K562 (cell line): ENCODE data around the gene MYO1D. TPM values are rescaled to one million over a fixed set of nuclear protein-coding genes. Genes with fewer than 3 reads are reported as not detected.

ENCODE experiments used
- ATF1 ChIP-seq, 2 experiments: fragments of 450-650 bp in 1 of 2; IDR thresholded peaks; 2 replicates each; pipeline ENCODE4 v1.6.1; 2016; ENCODE audit warnings: missing compliant biosample characterization in 1 of 2, missing genetic modification characterization in 1 of 2
- CREM ChIP-seq: IDR thresholded peaks from 2 replicates; pipeline ENCODE4 v1.6.1; 2014; ENCODE audit warnings: antibody characterized with exemption, low read depth
- CTBP1 ChIP-seq: fragments of 450-650 bp; IDR thresholded peaks from 2 replicates; pipeline ENCODE4 v1.6.1; 2016; ENCODE audit warnings: borderline replicate concordance
- EGR1 ChIP-seq: fragments of 450-650 bp; conservative IDR thresholded peaks from 2 replicates; pipeline ENCODE4 v1.6.1; 2017; ENCODE audit warnings: mild to moderate bottlenecking
- EP400 ChIP-seq: fragments of 450-650 bp; IDR thresholded peaks from 2 replicates; pipeline ENCODE4 v1.6.1; 2017; ENCODE audit warnings: antibody characterized with exemption, mild to moderate bottlenecking, moderate library complexity
- FOS ChIP-seq: IDR thresholded peaks from 3 replicates; pipeline ENCODE4 v1.6.1; 2011; ENCODE audit not compliant: insufficient read length; ENCODE audit errors: extremely low read depth
- FOXJ2 ChIP-seq: fragments of 200-800 bp; sonication (Bioruptor generic); IDR thresholded peaks from 2 replicates; pipeline ENCODE4 v1.6.1; 2016; ENCODE audit warnings: missing genetic modification characterization, missing compliant biosample characterization
- HDAC1 ChIP-seq, 2 experiments: fragments of 450-650 bp; IDR thresholded peaks; 2 replicates each; pipeline ENCODE4 v1.6.1; 2016 to 2017; ENCODE audit warnings: inconsistent platforms in 1 of 2, mild to moderate bottlenecking in 1 of 2, moderate library complexity in 1 of 2
- HDGF ChIP-seq: fragments of 450-650 bp; IDR thresholded peaks from 2 replicates; pipeline ENCODE4 v1.6.1; 2016
- JUNB ChIP-seq: fragments of 450-650 bp; formaldehyde crosslinking; conservative IDR thresholded peaks from 2 replicates; pipeline ENCODE4 v1.4.0; 2020; ENCODE audit warnings: mild to moderate bottlenecking
- JUND ChIP-seq, 2 experiments: IDR thresholded peaks; 2 replicates in 1 of 2; 3 replicates in 1 of 2; pipeline ENCODE4 v1.6.1; 2011; ENCODE audit warnings: borderline replicate concordance in 2 of 2, low read depth in 2 of 2, low read length in 2 of 2, improper control_type of control experiment in 1 of 2, missing biosample characterization in 1 of 2, missing genetic modification characterization in 1 of 2, missing genetic modification reagents in 1 of 2
- MEIS2 ChIP-seq: fragments of 450-650 bp; IDR thresholded peaks from 2 replicates; pipeline ENCODE4 v1.6.1; 2014; ENCODE audit warnings: mild to moderate bottlenecking; ENCODE audit not compliant: partially characterized antibody
- MYNN ChIP-seq, 2 experiments: sonication (generic); formaldehyde crosslinking in 1 of 2; IDR thresholded peaks; 2 replicates each; pipeline versions ENCODE4 v1.5.0 to v1.6.1; 2016 to 2020; ENCODE audit warnings: antibody characterized with exemption in 1 of 2, missing genetic modification reagents in 1 of 2
- SAP30 ChIP-seq: fragments of 200-600 bp; sonication (generic); IDR thresholded peaks from 2 replicates; pipeline ENCODE4 v1.6.1; 2012; ENCODE audit warnings: borderline replicate concordance, low read depth, mild to moderate bottlenecking, moderate library complexity, low read length, control low read depth, inconsistent platforms; ENCODE audit not compliant: insufficient read depth, poor library complexity, severe bottlenecking
- SMAD4 ChIP-seq: fragments of 250-450 bp; sonication (Bioruptor Pico); conservative IDR thresholded peaks from 2 replicates; pipeline ENCODE4 v1.8.0; 2021; ENCODE audit warnings: inconsistent platforms, mild to moderate bottlenecking, moderate library complexity
- SMARCA4 ChIP-seq: fragments of 450-650 bp; IDR thresholded peaks from 2 replicates; pipeline ENCODE4 v1.6.1; 2016
- SOX6 ChIP-seq: fragments of 450-650 bp; IDR thresholded peaks from 2 replicates; pipeline ENCODE4 v1.6.1; 2014; ENCODE audit warnings: mild to moderate bottlenecking
- SPI1 ChIP-seq: IDR thresholded peaks from 2 replicates; pipeline ENCODE4 v1.6.1; 2011; ENCODE audit warnings: low read depth, low read length, control low read depth, borderline replicate concordance
- TCF3 ChIP-seq: sonication (generic); formaldehyde crosslinking; IDR thresholded peaks from 2 replicates; pipeline ENCODE4 v1.4.0; 2020; ENCODE audit warnings: mild to moderate bottlenecking, missing genetic modification reagents
- TEAD1 ChIP-seq, 2 experiments: fragments of 450-650 bp in 1 of 2; sonication (generic) in 1 of 2; formaldehyde crosslinking; IDR thresholded peaks; 2 replicates each; pipeline versions ENCODE4 v1.4.0 to v1.8.0; 2020 to 2022; ENCODE audit warnings: mild to moderate bottlenecking in 2 of 2, missing genetic modification reagents in 1 of 2
- TEAD4 ChIP-seq, 2 experiments: sonication (generic) in 1 of 2; formaldehyde crosslinking in 1 of 2; IDR thresholded peaks; 2 replicates each; pipeline versions ENCODE4 v1.6.1 to v1.8.0; 2012 to 2022; ENCODE audit warnings: borderline replicate concordance in 1 of 2, inconsistent platforms in 1 of 2, low read length in 1 of 2, mild to moderate bottlenecking in 1 of 2, missing genetic modification reagents in 1 of 2
- ZNF282 ChIP-seq: sonication (generic); formaldehyde crosslinking; IDR thresholded peaks from 2 replicates; pipeline ENCODE4 v1.8.1; 2023; ENCODE audit warnings: missing genetic modification reagents
- polyA plus RNA-seq, 8 experiments: library from polyadenylated mRNA; depleted of rRNA in 4 of 8; stranded (reverse) in 5 of 8; unstranded in 3 of 8; fragments of >200 nt; fragmentation: Nextera tagmentation in 2 of 8; fragmentation: Illumina TruSeq in 1 of 8; extraction: Ambion mirVana in 2 of 8; extraction: Trizol in 1 of 8; gene quantifications; 2 replicates each; pipeline versions ENCODE4 v1.2.1 to v1.2.3, GENCODE V29; 2011 to 2014; ENCODE audit warnings: inconsistent platforms in 1 of 8, missing spikeins in 1 of 8
- total RNA-seq, 7 experiments: library from RNA; depleted of rRNA in 6 of 7; stranded (reverse); fragments of >200 nt in 6 of 7; fragmentation: Illumina TruSeq in 2 of 7; extraction: Trizol in 2 of 7; gene quantifications; 2 replicates each; pipeline versions ENCODE4 v1.2.1 to v1.2.3, GENCODE V29; 2011 to 2021; ENCODE audit warnings: low replicate concordance in 1 of 7
- TF ChIP-seq, protein P1 (sequence below): fragments of 450-650 bp; IDR thresholded peaks from 2 replicates; pipeline ENCODE4 v1.6.1; 2016
- TF ChIP-seq, protein P2 (sequence below): sonication (generic); formaldehyde crosslinking; IDR thresholded peaks from 2 replicates; pipeline ENCODE4 v1.8.0; 2022; ENCODE audit warnings: mild to moderate bottlenecking, missing genetic modification reagents
- TF ChIP-seq, protein P3 (sequence below): fragments of 250-450 bp; sonication (Bioruptor Pico); IDR thresholded peaks from 2 replicates; pipeline ENCODE4 v1.5.0; 2021

MYO1D gene
- total and polyA plus RNA-seq, 9 of the 15 experiments (the other 6 are each of a cell fraction or from before 2014, with no cell fraction given) = 2.1 to 71.2 (median 45.4) TPM

DNA sequence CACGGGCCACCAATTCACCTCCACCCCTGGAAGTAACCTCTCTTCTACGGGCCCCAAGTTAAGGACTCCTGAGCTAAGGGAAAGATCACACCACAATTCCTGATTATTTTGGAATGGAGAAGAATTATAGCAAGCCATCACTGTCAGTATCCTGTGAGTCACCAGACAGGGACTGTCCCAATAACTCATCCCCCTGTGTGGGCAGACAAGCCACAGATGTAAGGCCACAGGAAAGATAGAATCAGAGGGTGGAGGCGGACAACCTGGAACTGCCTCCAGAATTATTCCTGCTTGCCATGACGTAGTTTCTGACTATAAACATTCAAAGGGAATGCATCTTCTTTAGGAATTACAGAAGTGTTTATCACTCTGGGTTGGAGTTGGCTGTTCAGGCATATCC lies 5.8 kb upstream of the MYO1D start (continued):
- TF ChIP-seq MEIS2 (peak; percentile 98), HDGF (no peak), MYNN (IDR thresholded peaks at IDR 0.05) (peak; percentile 64; the same call in 1 of the 2 replicates), MYNN (CRISPR knock-in tag; IDR thresholded peaks at IDR 0.05) (no peak), TEAD1 (CRISPR knock-in tag; IDR thresholded peaks at IDR 0.05) (0 out of 4 replicates have a peak, but pooled peaks of 1 of the 2 experiments have one; percentile 16), ZNF282 (no peak), JUNB (CRISPR knock-in tag) (peak; percentile 58), HDAC1 (IDR thresholded peaks at IDR 0.05) (peak in 1 of 2 experiments; percentile 55; a peak in 1 of 4 replicates), CREM (peak; percentile 78), TEAD4 (IDR thresholded peaks at IDR 0.05; ENCODE audit: low read length) (peak; percentile 74; the same call in 1 of the 2 replicates), TEAD4 (CRISPR knock-in tag; IDR thresholded peaks at IDR 0.05; ENCODE audit: borderline replicate concordance) (no peak), EP400 (no peak), TCF3 (CRISPR knock-in tag) (peak; percentile 46), SAP30 (no peak), JUND (IDR thresholded peaks at IDR 0.05; ENCODE audit: borderline replicate concordance, low read depth, low read length) (peak; percentile 95), JUND (tag; IDR thresholded peaks at IDR 0.05; ENCODE audit: borderline replicate concordance, low read depth, low read length) (peak; percentile 91; the same call in 2 of the 3 replicates), CTBP1 (peak; percentile 95), SMARCA4 (peak; percentile 85; the same call in 1 of the 2 replicates), SMAD4 (CRISPR knock-in tag) (peak; percentile 74), EGR1 (peak; percentile 97), SOX6 (peak; percentile 51), SPI1 (no peak), FOXJ2 (tag) (no peak), ATF1 (CRISPR knock-in tag; IDR thresholded peaks at IDR 0.05) (no peak), ATF1 (tag; IDR thresholded peaks at IDR 0.05) (peak; percentile 39; the same call in 1 of the 2 replicates), FOS (peak; percentile 45)
- TF ChIP-seq, protein P1, sequence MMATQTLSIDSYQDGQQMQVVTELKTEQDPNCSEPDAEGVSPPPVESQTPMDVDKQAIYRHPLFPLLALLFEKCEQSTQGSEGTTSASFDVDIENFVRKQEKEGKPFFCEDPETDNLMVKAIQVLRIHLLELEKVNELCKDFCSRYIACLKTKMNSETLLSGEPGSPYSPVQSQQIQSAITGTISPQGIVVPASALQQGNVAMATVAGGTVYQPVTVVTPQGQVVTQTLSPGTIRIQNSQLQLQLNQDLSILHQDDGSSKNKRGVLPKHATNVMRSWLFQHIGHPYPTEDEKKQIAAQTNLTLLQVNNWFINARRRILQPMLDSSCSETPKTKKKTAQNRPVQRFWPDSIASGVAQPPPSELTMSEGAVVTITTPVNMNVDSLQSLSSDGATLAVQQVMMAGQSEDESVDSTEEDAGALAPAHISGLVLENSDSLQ = peak; percentile 93
- TF ChIP-seq, protein P2, sequence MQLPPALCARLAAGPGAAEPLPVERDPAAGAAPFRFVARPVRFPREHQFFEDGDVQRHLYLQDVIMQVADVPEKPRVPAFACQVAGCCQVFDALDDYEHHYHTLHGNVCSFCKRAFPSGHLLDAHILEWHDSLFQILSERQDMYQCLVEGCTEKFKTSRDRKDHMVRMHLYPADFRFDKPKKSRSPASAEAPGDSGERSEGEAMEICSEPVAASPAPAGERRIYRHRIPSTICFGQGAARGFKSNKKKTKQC (CRISPR knock-in tag) = no peak
- TF ChIP-seq, protein P3, sequence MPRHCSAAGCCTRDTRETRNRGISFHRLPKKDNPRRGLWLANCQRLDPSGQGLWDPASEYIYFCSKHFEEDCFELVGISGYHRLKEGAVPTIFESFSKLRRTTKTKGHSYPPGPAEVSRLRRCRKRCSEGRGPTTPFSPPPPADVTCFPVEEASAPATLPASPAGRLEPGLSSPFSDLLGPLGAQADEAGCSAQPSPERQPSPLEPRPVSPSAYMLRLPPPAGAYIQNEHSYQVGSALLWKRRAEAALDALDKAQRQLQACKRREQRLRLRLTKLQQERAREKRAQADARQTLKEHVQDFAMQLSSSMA (CRISPR knock-in tag) = no peak
